Neural cell (in vitro differentiated cells): ENCODE measurements around the gene SHLD2. TPM values are rescaled to one million over a fixed set of nuclear protein-coding genes. Genes with fewer than 3 reads are reported as not detected.
"Not testable (repeated sequence)": the region's sequence is repeated elsewhere in the genome, so short reads cannot be mapped to it uniquely, and the experiment has no call there.

Experiments
- H2AFZ ChIP-seq: fragments of 200-600, 300-800 bp; sonication (generic), shearing (Covaris generic); 2 replicates; pipeline ENCODE4 v1.6.0; 2014; ENCODE audit warnings: low read depth, mild to moderate bottlenecking, antibody characterized with exemption, low read length, moderate library complexity
- H3F3A ChIP-seq: fragments of 200-600 bp; shearing (Covaris generic); 2 replicates; pipeline ENCODE4 v1.6.1; 2016; ENCODE audit warnings: mild to moderate bottlenecking, moderate library complexity, mixed read lengths, antibody characterized with exemption, low read length; ENCODE audit not compliant: insufficient read depth, poor library complexity, severe bottlenecking
- H3K27ac ChIP-seq: fragments of 200-600, 300-800 bp; sonication (generic), shearing (Covaris generic); 2 replicates; pipeline ENCODE4 v1.5.1; 2014; ENCODE audit warnings: mild to moderate bottlenecking, low read length, moderate library complexity
- H3K27me3 ChIP-seq: fragments of 300-800, 200-600 bp; sonication (generic), shearing (Covaris generic); 2 replicates; pipeline ENCODE4 v1.6.0; 2014; ENCODE audit warnings: mild to moderate bottlenecking, low read depth, low read length, moderate library complexity; ENCODE audit not compliant: insufficient read depth
- H3K36me3 ChIP-seq: fragments of 300-800, 200-600 bp; sonication (generic), shearing (Covaris generic); 2 replicates; pipeline ENCODE4 v1.5.1; 2014; ENCODE audit warnings: mild to moderate bottlenecking, antibody characterized with exemption, low read length, moderate library complexity; ENCODE audit not compliant: insufficient read depth
- H3K4me2 ChIP-seq: fragments of 300-800, 200-600 bp; sonication (generic), shearing (Covaris generic); 2 replicates; pipeline ENCODE4 v1.6.0; 2014; ENCODE audit warnings: mild to moderate bottlenecking, low read length
- H3K4me3 ChIP-seq: fragments of 300-800, 200-600 bp; sonication (generic), shearing (Covaris generic); 2 replicates; pipeline ENCODE4 v1.5.1; 2014; ENCODE audit warnings: mild to moderate bottlenecking, low read length, moderate library complexity
- H3K79me2 ChIP-seq: fragments of 200-600 bp; shearing (Covaris generic); replicated peaks from 2 replicates; pipeline ENCODE4 v1.6.0; 2014; ENCODE audit warnings: mild to moderate bottlenecking, low read length, moderate library complexity; ENCODE audit not compliant: insufficient read depth
- H3K9ac ChIP-seq: fragments of 300-800, 200-600 bp; sonication (generic), shearing (Covaris generic); 2 replicates; pipeline ENCODE4 v1.6.1; 2016; ENCODE audit warnings: mild to moderate bottlenecking, low read length, mixed read lengths
- H3K9me2 ChIP-seq: fragments of 200-600 bp; shearing (Covaris generic); 2 replicates; pipeline ENCODE4 v1.6.1; 2016; ENCODE audit warnings: mild to moderate bottlenecking, low read length, mixed read lengths; ENCODE audit not compliant: insufficient read depth
- H3K9me3 ChIP-seq: fragments of 200-600, 300-800 bp; sonication (generic), shearing (Covaris generic); 2 replicates; pipeline ENCODE4 v1.6.1; 2016; ENCODE audit warnings: mild to moderate bottlenecking, mixed run types, low read length, moderate library complexity, mixed read lengths
- H4K20me1 ChIP-seq: fragments of 200-600 bp; shearing (Covaris generic); 2 replicates; pipeline ENCODE4 v1.6.1; 2016; ENCODE audit warnings: mild to moderate bottlenecking, mixed run types; ENCODE audit not compliant: insufficient read depth
- EP300 ChIP-seq: fragments of 450-650 bp; conservative IDR thresholded peaks from 2 replicates; pipeline ENCODE4 v1.6.1; 2014; ENCODE audit warnings: antibody characterized with exemption, mild to moderate bottlenecking, moderate library complexity; ENCODE audit not compliant: poor library complexity, severe bottlenecking
- EZH2 ChIP-seq: fragments of 200-600, 300-800 bp; shearing (Covaris generic), sonication (generic); IDR thresholded peaks from 2 replicates; pipeline ENCODE4 v1.6.1; 2014; ENCODE audit warnings: antibody characterized with exemption, low read length, borderline replicate concordance, mild to moderate bottlenecking; ENCODE audit not compliant: insufficient read depth, poor library complexity, severe bottlenecking
- MXI1 ChIP-seq: fragments of 450-650 bp; conservative IDR thresholded peaks from 2 replicates; pipeline ENCODE4 v1.6.1; 2014; ENCODE audit warnings: antibody characterized with exemption, mild to moderate bottlenecking; ENCODE audit not compliant: poor library complexity, severe bottlenecking
- POLR2AphosphoS5 ChIP-seq: IDR thresholded peaks from 2 replicates; pipeline ENCODE4 v1.6.1; 2012
- RAD21 ChIP-seq: fragments of 450-650 bp; conservative IDR thresholded peaks from 2 replicates; pipeline ENCODE4 v1.6.1; 2014; ENCODE audit warnings: antibody characterized with exemption, mild to moderate bottlenecking, moderate library complexity
- SMC3 ChIP-seq: fragments of 450-650 bp; conservative IDR thresholded peaks from 2 replicates; pipeline ENCODE4 v1.6.1; 2014; ENCODE audit warnings: antibody characterized with exemption, mild to moderate bottlenecking, moderate library complexity; ENCODE audit not compliant: poor library complexity
- TAF1 ChIP-seq: IDR thresholded peaks from 2 replicates; pipeline ENCODE4 v1.6.1; 2012; ENCODE audit warnings: low read depth
- polyA plus RNA-seq: library from polyadenylated mRNA; depleted of rRNA; stranded (reverse); fragments of >200 nt; gene quantifications from 2 replicates; pipeline ENCODE4 v1.2.3, GENCODE V29; 2014
- TF ChIP-seq, protein P1 (sequence below): IDR thresholded peaks from 2 replicates; pipeline ENCODE4 v1.6.1; 2012; ENCODE audit warnings: borderline replicate concordance
- TF ChIP-seq, protein P2 (sequence below): fragments of 450-650 bp; IDR thresholded peaks from 2 replicates; pipeline ENCODE4 v1.5.1; 2014; ENCODE audit warnings: antibody characterized with exemption, mild to moderate bottlenecking, moderate library complexity; ENCODE audit not compliant: poor library complexity, severe bottlenecking

SHLD2 gene
- polyA plus RNA-seq, 1 donor from 2014 or later, result 15.8 TPM

DNA sequence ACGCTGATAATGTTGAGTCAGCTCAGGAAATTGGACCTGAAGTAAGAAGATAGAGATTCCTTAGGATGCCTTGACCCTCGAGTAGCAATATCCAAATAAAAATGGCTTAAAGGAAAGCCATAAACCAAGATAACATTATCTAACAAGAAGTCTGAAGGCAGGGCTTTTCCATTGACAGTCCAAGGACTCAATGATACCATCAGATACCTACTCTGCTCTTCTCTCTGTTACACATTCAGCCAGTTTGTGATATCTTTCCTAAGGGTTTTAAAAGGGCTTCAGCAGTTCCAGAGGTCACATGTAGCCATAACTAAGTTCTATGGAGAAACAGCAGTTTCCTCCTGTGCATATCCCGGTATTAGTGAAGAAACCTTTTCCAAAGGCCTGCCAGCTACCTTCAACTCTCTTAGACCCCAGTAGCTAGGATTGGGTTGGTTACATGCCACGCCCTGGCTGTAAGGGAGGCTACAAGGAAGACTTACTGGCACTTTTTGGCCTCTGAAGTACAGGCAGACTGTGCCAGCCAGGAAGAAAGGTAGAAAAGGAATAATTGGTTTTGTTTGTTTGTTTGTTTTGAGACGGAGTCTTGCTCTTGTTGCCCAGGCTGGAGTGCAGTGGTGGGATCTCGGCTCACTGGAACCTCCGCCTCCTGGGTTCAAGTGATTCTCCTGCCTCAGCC is 10.6 kb downstream of the SHLD2 start:
- H3K36me3 ChIP-seq, result no peaks in the 10 kb centered on the region
- H4K20me1 ChIP-seq, result no peaks in the 10 kb centered on the region
- H3K79me2 ChIP-seq, result no peaks in the 10 kb centered on the region
- H3K27me3 ChIP-seq, result no peaks in the 10 kb centered on the region
- H3K9ac ChIP-seq, result no peak overlapping the region
- H3K27ac ChIP-seq, result no peak overlapping the region
- no peak overlapping the region for H3K4me2 ChIP-seq
- H2AFZ ChIP-seq, result no peak overlapping the region
- TF ChIP-seq POLR2AphosphoS5 (no peak), MXI1 (no peak), RAD21 (no peak), EP300 (no peak), SMC3 (no peak), TAF1 (no peak), EZH2 (no peak)
- TF ChIP-seq, protein P1, sequence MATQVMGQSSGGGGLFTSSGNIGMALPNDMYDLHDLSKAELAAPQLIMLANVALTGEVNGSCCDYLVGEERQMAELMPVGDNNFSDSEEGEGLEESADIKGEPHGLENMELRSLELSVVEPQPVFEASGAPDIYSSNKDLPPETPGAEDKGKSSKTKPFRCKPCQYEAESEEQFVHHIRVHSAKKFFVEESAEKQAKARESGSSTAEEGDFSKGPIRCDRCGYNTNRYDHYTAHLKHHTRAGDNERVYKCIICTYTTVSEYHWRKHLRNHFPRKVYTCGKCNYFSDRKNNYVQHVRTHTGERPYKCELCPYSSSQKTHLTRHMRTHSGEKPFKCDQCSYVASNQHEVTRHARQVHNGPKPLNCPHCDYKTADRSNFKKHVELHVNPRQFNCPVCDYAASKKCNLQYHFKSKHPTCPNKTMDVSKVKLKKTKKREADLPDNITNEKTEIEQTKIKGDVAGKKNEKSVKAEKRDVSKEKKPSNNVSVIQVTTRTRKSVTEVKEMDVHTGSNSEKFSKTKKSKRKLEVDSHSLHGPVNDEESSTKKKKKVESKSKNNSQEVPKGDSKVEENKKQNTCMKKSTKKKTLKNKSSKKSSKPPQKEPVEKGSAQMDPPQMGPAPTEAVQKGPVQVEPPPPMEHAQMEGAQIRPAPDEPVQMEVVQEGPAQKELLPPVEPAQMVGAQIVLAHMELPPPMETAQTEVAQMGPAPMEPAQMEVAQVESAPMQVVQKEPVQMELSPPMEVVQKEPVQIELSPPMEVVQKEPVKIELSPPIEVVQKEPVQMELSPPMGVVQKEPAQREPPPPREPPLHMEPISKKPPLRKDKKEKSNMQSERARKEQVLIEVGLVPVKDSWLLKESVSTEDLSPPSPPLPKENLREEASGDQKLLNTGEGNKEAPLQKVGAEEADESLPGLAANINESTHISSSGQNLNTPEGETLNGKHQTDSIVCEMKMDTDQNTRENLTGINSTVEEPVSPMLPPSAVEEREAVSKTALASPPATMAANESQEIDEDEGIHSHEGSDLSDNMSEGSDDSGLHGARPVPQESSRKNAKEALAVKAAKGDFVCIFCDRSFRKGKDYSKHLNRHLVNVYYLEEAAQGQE, result no peak
- TF ChIP-seq, protein P2, sequence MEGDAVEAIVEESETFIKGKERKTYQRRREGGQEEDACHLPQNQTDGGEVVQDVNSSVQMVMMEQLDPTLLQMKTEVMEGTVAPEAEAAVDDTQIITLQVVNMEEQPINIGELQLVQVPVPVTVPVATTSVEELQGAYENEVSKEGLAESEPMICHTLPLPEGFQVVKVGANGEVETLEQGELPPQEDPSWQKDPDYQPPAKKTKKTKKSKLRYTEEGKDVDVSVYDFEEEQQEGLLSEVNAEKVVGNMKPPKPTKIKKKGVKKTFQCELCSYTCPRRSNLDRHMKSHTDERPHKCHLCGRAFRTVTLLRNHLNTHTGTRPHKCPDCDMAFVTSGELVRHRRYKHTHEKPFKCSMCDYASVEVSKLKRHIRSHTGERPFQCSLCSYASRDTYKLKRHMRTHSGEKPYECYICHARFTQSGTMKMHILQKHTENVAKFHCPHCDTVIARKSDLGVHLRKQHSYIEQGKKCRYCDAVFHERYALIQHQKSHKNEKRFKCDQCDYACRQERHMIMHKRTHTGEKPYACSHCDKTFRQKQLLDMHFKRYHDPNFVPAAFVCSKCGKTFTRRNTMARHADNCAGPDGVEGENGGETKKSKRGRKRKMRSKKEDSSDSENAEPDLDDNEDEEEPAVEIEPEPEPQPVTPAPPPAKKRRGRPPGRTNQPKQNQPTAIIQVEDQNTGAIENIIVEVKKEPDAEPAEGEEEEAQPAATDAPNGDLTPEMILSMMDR, result no peak
- H3K9me3 ChIP-seq, result no peaks in the 10 kb centered on the region
- H3K4me3 ChIP-seq, result no peak overlapping the region
- no peaks in the 10 kb centered on the region for H3F3A ChIP-seq
- H3K9me2 ChIP-seq, result no peaks in the 10 kb centered on the region

DNA sequence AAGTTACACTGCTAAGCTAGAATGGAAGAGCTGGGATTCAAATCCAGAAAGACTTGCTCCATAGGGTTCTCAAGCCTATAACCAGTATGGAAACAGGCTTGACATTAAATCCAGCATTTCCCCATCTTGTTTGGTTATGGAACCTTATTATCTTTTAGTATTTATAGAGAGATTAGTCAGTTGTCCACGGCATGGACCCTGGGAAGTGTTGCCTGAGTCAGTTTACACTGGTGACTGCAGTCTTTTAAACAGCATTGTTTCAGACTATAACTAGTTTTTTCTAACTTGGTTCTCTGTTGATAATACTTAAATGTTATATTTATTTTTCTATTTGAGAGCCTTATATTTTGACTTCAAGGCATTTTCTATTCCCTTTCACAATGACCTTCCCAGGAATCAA is 23.1 kb downstream of the SHLD2 start:
- H3K27me3 ChIP-seq, H3K9ac ChIP-seq, H3K36me3 ChIP-seq, H3K27ac ChIP-seq, H3F3A ChIP-seq, H4K20me1 ChIP-seq, H3K4me3 ChIP-seq, H3K79me2 ChIP-seq, H3K9me2 ChIP-seq, H3K9me3 ChIP-seq, H3K4me2 ChIP-seq, H2AFZ ChIP-seq: not testable (repeated sequence)

DNA sequence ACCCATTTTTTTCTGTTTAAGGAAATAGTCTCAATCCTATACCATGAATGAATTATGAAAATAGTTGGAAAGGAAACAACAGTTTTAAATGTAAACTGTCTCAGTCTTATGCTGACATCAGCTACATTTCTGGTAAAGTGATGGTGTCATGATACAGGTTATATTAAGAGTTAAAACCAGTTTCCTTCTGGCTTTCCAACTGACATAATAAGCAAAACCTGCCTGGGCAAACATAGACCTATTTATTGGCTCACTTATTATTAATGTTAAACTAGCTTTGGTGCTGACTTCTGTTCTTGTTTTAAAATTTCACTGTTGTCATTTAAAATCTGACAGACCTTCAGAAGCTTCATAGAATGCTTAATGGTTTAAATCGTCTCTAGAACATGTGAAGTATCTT is 24.0 kb downstream of the SHLD2 start:
- not testable (repeated sequence) for H2AFZ ChIP-seq, H3K9me3 ChIP-seq, H3K27ac ChIP-seq, H4K20me1 ChIP-seq, H3K9ac ChIP-seq, H3K4me2 ChIP-seq, H3F3A ChIP-seq, H3K9me2 ChIP-seq, H3K36me3 ChIP-seq, H3K79me2 ChIP-seq, H3K27me3 ChIP-seq, H3K4me3 ChIP-seq

DNA sequence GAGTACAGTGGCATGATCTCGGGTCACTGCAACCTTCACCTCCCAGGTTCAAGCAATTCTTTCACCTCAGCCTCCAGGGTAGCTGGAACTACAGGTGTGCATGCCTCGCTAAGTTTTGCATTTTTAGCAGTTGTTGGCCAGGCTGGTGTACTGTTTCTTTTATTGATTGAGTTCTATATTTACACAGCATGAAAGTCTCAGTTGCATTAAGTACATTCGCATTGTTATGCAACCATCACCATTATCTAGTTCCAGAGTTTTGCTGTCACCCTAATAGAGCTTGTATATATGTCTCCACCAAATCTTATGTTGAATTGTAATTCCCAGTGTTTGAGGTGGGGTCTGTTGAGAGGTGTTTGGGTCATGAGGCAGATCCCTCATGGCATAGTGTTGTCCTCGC is 28.3 kb downstream of the SHLD2 start:
- not testable (repeated sequence) for H2AFZ ChIP-seq, H3K79me2 ChIP-seq, H3K4me2 ChIP-seq, H4K20me1 ChIP-seq, H3K9me2 ChIP-seq, H3K27ac ChIP-seq, H3K9ac ChIP-seq, H3K4me3 ChIP-seq, H3K27me3 ChIP-seq, H3K36me3 ChIP-seq, H3K9me3 ChIP-seq, H3F3A ChIP-seq

DNA sequence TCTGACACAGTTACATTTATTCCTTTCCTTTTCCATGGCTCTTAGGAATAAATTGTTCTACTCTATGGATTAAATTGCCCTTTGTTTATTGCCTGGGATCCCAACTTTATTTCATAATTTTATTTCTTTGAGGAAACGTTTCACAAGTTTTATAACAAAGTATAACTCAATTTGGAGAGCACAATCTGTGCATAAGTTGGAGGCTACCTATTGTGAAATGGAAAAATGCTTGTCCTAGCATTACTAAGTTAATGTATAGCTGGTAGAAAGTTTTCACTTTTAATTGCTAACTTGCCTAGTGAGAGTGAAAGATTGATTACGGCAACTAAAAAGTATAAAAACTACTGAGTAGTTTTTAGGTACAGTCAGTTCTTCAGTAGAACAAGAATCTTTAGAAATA is 32.0 kb downstream of the SHLD2 start:
- H3K27ac ChIP-seq, result not testable (repeated sequence)

More for the DNA sequence above, 32.0 kb downstream of the SHLD2 start:
- not testable (repeated sequence) for H3K4me3 ChIP-seq, H3K9ac ChIP-seq, H4K20me1 ChIP-seq, H3K79me2 ChIP-seq, H3K27me3 ChIP-seq, H2AFZ ChIP-seq, H3K9me3 ChIP-seq, H3K36me3 ChIP-seq, H3K9me2 ChIP-seq, H3F3A ChIP-seq, H3K4me2 ChIP-seq
